AG04450 (cell line): ENCODE results near the gene LRRC32. TPM values are rescaled to one million over a fixed set of nuclear protein-coding genes. Genes with fewer than 3 reads are reported as not detected.

Experiments used
- CTCF ChIA-PET: fragments of 300-600, 350-600 bp; formaldehyde crosslinking; extraction: SDS; loops from one replicate; lab custom pipeline; 2022; ENCODE audit warnings: antibody characterized with exemption, inconsistent platforms; lab: Charles Lee
- POLR2A ChIA-PET: fragments of 350-600 bp; formaldehyde crosslinking; extraction: SDS; loops from one replicate; lab custom pipeline; 2021; ENCODE audit warnings: antibody characterized with exemption, inconsistent platforms; lab: Yijun Ruan, JAX
- DNase-seq: peaks from one replicate; pipeline ENCODE4 v3.0.0-alpha.2; 2011; ENCODE audit warnings: low read depth, low spot score
- H3K27ac ChIP-seq: one replicate; pipeline ENCODE4 v1.5.1; 2012; ENCODE audit warnings: low read depth, low read length, control low read depth
- H3K27me3 ChIP-seq: one replicate; pipeline ENCODE4 v1.6.0; 2012; ENCODE audit warnings: low read length; ENCODE audit not compliant: control insufficient read depth, insufficient read depth
- H3K4me3 ChIP-seq: 2 replicates; pipeline ENCODE4 v1.5.1; 2011; ENCODE audit warnings: mild to moderate bottlenecking, low read depth, low read length, control low read depth
- H3K9me3 ChIP-seq: 2 replicates; pipeline ENCODE4 v1.5.1; 2012; ENCODE audit warnings: low read length; ENCODE audit not compliant: control insufficient read depth, insufficient read depth
- CTCF ChIP-seq: IDR thresholded peaks from 2 replicates; pipeline ENCODE4 v1.5.1; 2011; ENCODE audit warnings: low read depth, low read length, control low read depth, inconsistent platforms
- polyA plus RNA-seq: library from polyadenylated mRNA; depleted of rRNA; stranded (reverse); fragments of >200 nt; gene quantifications from 2 replicates; pipeline ENCODE4 v1.2.3, GENCODE V29; 2011

Gene LRRC32
- polyA plus RNA-seq, 1 experiment = 10.9 TPM

DNA sequence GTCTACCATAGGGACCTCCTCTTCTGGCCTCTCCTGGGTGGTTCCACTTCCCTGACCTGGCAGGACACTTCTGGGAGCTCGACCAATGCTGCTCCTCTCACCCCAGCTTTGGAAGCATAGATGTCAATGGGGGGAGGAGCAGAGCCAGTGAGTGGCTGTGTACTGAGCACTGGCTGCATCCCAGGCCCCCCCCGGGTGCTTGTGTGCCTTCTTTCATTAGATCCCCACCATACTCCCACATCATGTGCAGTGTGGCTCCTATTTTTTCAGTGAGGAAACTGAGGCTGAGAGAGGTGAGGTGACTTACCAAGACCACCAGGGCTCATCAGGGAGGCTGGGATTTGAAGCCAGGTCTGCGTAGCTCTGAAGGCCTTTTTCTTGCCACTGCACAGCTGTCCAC, 44.3 kb downstream of the LRRC32 start:
- ChIA-PET CTCF (no interaction called here), POLR2A (no interaction called here)
- Histone ChIP-seq H3K27ac (no peak overlapping the region), H3K4me3 (no peak overlapping the region), H3K9me3 (peaks cover 20% of the 10 kb centered on the region), H3K27me3 (no peaks in the 10 kb centered on the region)
- TF ChIP-seq CTCF = no peak
- no peak for DNase-seq

GRCh38 chr11:76625472-76626186, 44.9 kb downstream of the LRRC32 start:
- Histone ChIP-seq H3K27ac (no peak overlapping the region), H3K4me3 (no peak overlapping the region), H3K9me3 (peaks cover 20% of the 10 kb centered on the region), H3K27me3 (no peaks in the 10 kb centered on the region)
- no peak for TF ChIP-seq CTCF
- ChIA-PET POLR2A (no interaction called here), CTCF (no interaction called here)
- no peak for DNase-seq

- POLR2A ChIA-PET = no interaction called here
- DNase-seq = no peak
- no peak overlapping the region for H3K27ac ChIP-seq
- H3K27me3 ChIP-seq = no peaks in the 10 kb centered on the region
- no peak overlapping the region for H3K4me3 ChIP-seq
- CTCF ChIA-PET = no interaction called here
- peaks cover 20% of the 10 kb centered on the region for H3K9me3 ChIP-seq
- TF ChIP-seq CTCF = no peak
Observed at GRCh38 chr11:76624500-76625379, 45.8 kb downstream of the LRRC32 start.

DNA sequence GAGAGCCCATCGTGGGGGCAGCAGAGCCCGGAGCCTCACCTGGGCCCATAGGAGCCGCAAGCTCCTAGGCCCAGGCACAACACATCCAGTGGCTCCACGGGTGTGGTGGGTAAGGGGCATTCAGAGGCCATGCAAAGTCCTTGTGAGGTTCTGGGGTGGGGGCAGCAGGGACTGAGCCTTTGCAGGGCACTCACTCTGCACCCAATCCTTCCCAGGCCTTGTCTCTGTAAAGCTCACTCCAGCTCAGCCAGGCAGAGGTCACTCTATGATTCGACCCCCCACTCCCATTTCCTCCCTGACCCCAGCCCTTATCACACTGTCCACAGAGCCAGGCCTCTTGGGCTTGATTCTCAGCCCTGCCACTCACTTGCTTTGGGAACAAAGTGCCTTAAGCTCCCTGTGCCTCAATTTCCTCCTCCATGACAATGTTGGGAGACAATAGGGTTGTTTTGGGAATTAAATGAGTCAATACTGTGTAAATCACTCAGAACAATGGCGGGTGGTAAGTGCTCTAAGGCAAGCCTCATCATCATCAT, 46.6 kb downstream of the LRRC32 start:
- ChIA-PET CTCF (no interaction called here), POLR2A (no interaction called here)
- no peak for TF ChIP-seq CTCF
- Histone ChIP-seq H3K4me3 (no peak overlapping the region), H3K9me3 (peaks cover 20% of the 10 kb centered on the region), H3K27ac (no peak overlapping the region), H3K27me3 (no peaks in the 10 kb centered on the region)
- no peak for DNase-seq
